Fibroblast of upper back skin (primary cell): ENCODE results near the gene CYTH3.

Experiments used
- DNase-seq: peaks from one replicate; pipeline ENCODE4 v3.0.0-alpha.2; 2013

The CYTH3 gene

GRCh38 chr7:6279341-6279740, 6.9 kb upstream of the CYTH3 start:
- no peak for DNase-seq

- no peak for DNase-seq
These were observed 6.4 kb upstream of the CYTH3 start for GRCh38 chr7:6278749-6279310.

GRCh38 chr7:6277476-6277875, 5.1 kb upstream of the CYTH3 start:
- DNase-seq, result no peak

DNA sequence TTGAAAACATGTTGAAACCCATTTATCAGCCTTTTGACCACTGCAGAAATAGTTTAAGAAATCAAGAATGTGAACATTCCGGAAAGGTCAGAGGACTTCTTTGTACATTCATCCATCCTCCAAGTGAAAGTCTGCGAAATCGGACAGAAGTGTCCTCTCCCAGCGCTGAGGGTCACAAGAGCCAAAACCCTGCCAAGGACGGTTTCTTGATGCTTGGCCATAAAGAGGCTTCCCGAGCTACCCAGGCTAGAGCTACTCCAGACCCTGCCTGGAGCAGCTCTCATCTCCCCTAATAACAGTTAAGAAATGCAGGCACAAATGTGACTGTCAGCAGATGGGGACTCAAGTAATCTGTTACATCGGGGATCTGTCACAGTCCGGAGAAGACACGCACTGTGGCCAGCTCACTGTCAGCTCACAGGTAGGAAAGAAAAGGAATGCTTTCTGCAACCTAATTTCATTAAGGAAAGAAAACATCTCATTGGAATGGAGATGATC, 4.5 kb upstream of the CYTH3 start:
- peak; percentile 32 for DNase-seq

DNA sequence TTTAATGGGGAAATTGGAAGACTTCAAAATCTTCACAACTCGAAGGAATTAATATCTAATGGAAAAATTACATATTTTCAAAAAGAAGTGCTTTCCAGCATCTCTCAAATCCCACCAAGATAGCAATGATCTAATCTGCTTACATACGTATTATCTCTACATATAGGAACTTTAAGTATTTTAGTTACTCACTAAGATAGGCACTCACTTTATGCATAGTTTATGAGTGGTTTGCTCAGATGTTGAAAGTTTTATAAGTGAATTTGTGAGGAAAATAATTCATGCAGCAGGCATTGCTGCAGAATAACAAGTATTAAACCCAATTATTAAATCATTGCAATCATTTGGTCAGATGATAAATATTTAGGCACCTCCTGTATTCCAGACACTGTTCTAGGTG, 2.3 kb upstream of the CYTH3 start:
- DNase-seq, result peak; percentile 58

DNA sequence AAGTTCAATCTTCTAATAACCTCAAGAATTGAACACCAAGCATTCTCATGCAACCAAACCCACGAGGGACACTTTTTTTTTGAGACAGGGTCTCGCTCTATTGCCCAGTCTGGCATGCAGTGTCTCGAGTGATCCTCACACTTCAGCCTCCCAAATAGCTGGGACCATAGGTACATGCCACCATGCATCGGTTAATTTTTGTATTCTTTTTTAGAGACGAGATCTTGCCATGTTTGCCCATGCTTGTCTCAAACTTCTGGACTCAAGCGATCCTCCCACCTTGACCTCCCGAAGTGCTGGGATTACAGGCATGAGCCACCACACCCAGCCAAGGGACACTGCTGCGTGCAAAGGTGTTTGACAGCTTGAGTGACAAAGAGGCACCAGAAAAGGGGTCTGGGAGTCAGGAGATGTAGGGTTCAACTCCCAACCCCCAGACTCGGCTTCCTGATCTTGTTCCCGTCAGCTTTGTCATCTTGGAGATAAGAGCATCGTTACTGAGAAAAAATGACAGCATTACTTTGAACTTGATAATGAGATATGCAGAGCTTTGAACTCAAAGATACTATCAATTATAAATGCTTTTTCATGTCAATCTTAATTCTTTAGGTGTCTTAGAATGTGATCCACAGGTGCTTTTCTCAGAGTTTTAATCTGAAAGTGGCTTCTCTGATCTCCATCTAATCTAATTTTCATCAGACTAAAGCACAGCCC, 1.6 kb upstream of the CYTH3 start:
- DNase-seq, result no peak

DNA sequence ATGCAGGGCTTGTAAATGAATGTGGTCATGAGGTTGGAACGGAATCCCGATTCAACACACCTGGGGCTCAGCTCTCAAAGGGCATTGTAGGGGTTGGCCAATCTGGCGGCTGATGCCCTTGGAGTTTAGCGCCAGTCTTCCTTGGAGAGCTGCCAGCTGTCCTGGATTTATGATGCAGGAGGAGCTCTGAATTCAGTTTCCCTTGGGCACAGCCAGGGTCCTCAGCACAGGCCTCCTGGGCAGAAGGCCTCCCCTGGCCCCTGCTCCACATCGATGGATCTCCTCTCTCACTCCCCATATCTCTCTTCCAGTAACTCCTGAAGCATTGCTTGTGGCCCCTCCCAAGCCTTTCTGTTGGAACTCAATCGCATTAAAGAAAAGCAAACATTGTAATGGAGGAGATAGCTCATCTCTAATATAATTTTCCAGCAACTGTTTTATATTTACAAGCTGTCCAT, 985 bp upstream of the CYTH3 start:
- DNase-seq, result no peak

GRCh38 chr7:6271694-6272440, 557 bp downstream of the CYTH3 start:
- DNase-seq, result no peak

GRCh38 chr7:6271060-6271658, 1.3 kb downstream of the CYTH3 start:
- no peak for DNase-seq

GRCh38 chr7:6269527-6269926, 2.9 kb downstream of the CYTH3 start:
- DNase-seq, result no peak

GRCh38 chr7:6268907-6269306, 3.5 kb downstream of the CYTH3 start:
- no peak for DNase-seq

GRCh38 chr7:6268023-6268900, 4.2 kb downstream of the CYTH3 start:
- DNase-seq, result no peak

GRCh38 chr7:6266699-6267098, 5.7 kb downstream of the CYTH3 start:
- DNase-seq, result no peak

DNA sequence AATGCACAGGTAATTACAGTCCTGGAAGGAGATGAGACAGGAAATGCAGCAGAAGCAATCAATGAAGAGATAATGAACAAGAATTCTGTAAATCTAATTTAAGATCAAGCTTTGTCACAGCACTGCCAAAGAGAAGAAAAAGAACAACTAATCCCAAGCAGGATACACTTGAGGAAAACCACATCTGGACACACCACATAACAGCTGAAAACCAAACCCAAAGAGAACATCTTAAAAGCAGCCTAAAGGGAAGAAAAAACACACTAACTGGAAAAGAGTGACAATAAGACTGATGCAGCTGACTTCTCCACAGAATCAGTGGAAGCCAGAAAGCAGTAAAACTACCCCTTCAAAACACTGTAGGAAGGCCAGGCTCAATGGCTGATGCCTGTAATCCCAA, 10.2 kb downstream of the CYTH3 start:
- DNase-seq, result no peak

- DNase-seq, result no peak
These were observed 10.7 kb downstream of the CYTH3 start for GRCh38 chr7:6261699-6262098.

GRCh38 chr7:6260291-6261187, 11.9 kb downstream of the CYTH3 start:
- DNase-seq, result peak; percentile 82

- no peak for DNase-seq
These were observed 13.2 kb downstream of the CYTH3 start for GRCh38 chr7:6259257-6259656.

GRCh38 chr7:6258440-6259182, 13.8 kb downstream of the CYTH3 start:
- peak; percentile 87 for DNase-seq

DNA sequence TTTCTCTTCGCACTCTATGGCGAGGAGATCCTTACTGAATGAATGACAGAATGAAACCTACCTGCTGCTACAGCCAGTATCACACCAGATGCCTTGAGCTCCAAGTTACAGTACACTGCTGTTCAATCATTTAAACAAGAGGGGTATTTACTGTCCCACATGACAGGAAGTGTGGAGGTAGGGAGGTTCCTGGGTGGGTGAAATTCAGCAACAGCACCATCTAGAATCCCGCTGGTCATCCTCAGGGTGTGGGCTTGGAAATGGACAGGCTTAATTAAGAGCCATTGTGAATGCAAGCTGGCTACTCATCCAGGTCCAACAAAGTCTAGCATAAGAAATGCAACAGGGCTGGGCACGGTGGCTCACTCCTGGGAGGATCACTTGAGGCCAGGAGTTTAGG, 14.7 kb downstream of the CYTH3 start:
- DNase-seq, result no peak

GRCh38 chr7:6256677-6257535, 15.5 kb downstream of the CYTH3 start:
- DNase-seq, result peak; percentile 78
